HEK293 (cell line): ENCODE measurements around the gene DNAI7.

Source experiments
- CTCF ChIA-PET: fragments of 350-600 bp; formaldehyde crosslinking; extraction: SDS; loops from one replicate; lab custom pipeline; 2021; ENCODE audit warnings: antibody characterized with exemption; lab: Yijun Ruan, JAX
- POLR2A ChIA-PET: fragments of 300-600 bp; formaldehyde crosslinking; extraction: SDS; loops from one replicate; lab custom pipeline; 2020; ENCODE audit warnings: antibody characterized with exemption, inconsistent platforms; lab: Yijun Ruan, JAX
- H3K27ac ChIP-seq: fragments of 200-500 bp; sonication (Bioruptor generic); 2 replicates; pipeline ENCODE4 v1.5.1; 2014; ENCODE audit warnings: low read depth, low read length, control low read depth, inconsistent platforms; ENCODE audit errors: extremely low read depth
- H3K36me3 ChIP-seq, 2 experiments: fragments of 200-500 bp in 1 of 2; sonication (Bioruptor generic) in 1 of 2; 1 replicate in 1 of 2; 2 replicates in 1 of 2; pipeline ENCODE4 v1.5.1; 2014 to 2017; ENCODE audit warnings: inconsistent platforms in 2 of 2, low read length in 2 of 2; ENCODE audit not compliant: control insufficient read depth in 2 of 2, insufficient read depth in 1 of 2
- H3K4me1 ChIP-seq: fragments of 200-500 bp; sonication (Bioruptor generic); 2 replicates; pipeline ENCODE4 v1.5.1; 2014; ENCODE audit warnings: mild to moderate bottlenecking, low read length, inconsistent platforms; ENCODE audit not compliant: control insufficient read depth, insufficient read depth
- H3K4me3 ChIP-seq: 2 replicates; pipeline ENCODE4 v1.5.1; 2011; ENCODE audit warnings: low read depth, mild to moderate bottlenecking, control low read depth, low read length, moderate library complexity
- H3K9me3 ChIP-seq: fragments of 200-500 bp; sonication (Bioruptor generic); 2 replicates; pipeline ENCODE4 v1.5.1; 2014; ENCODE audit warnings: low read depth, low read length, inconsistent platforms; ENCODE audit not compliant: control insufficient read depth, insufficient read depth
- GLI2 ChIP-seq: fragments of 450-650 bp; formaldehyde crosslinking; IDR thresholded peaks from 2 replicates; pipeline ENCODE4; 2017; ENCODE audit warnings: missing biosample characterization, missing genetic modification characterization, low read depth, borderline replicate concordance
- KLF1 ChIP-seq: fragments of 450-650 bp; formaldehyde crosslinking; IDR thresholded peaks from 2 replicates; pipeline ENCODE4 v1.5.1; 2016; ENCODE audit warnings: missing biosample characterization, missing genetic modification characterization
- SP3 ChIP-seq: fragments of 450-650 bp; formaldehyde crosslinking; IDR thresholded peaks from 2 replicates; pipeline ENCODE4 v1.5.1; 2016; ENCODE audit warnings: missing biosample characterization, missing genetic modification characterization
- ZFP3 ChIP-seq: fragments of 450-650 bp; formaldehyde crosslinking; IDR thresholded peaks from 2 replicates; pipeline ENCODE4 v1.5.1; 2016; ENCODE audit warnings: low read depth, missing biosample characterization, missing genetic modification characterization
- ZFP69B ChIP-seq: fragments of 450-650 bp; formaldehyde crosslinking; IDR thresholded peaks from 2 replicates; pipeline ENCODE4 v1.5.1; 2016; ENCODE audit warnings: missing biosample characterization, missing genetic modification characterization
- ZIC2 ChIP-seq: fragments of 450-650 bp; formaldehyde crosslinking; IDR thresholded peaks from 2 replicates; pipeline ENCODE4 v1.5.1; 2016; ENCODE audit warnings: missing biosample characterization, missing genetic modification characterization
- ZNF112 ChIP-seq: fragments of 450-650 bp; formaldehyde crosslinking; IDR thresholded peaks from 2 replicates; pipeline ENCODE4 v1.5.0; 2017; ENCODE audit warnings: missing biosample characterization, missing genetic modification characterization
- ZNF121 ChIP-seq: fragments of 450-650 bp; formaldehyde crosslinking; IDR thresholded peaks from 2 replicates; pipeline ENCODE4 v1.5.1; 2016; ENCODE audit warnings: missing biosample characterization, missing genetic modification characterization
- ZNF18 ChIP-seq: fragments of 450-650 bp; formaldehyde crosslinking; IDR thresholded peaks from 2 replicates; pipeline ENCODE4 v1.5.1; 2016; ENCODE audit warnings: missing biosample characterization, missing genetic modification characterization
- ZNF221 ChIP-seq: fragments of 450-650 bp; formaldehyde crosslinking; IDR thresholded peaks from 2 replicates; pipeline ENCODE4 v1.5.1; 2017; ENCODE audit warnings: missing biosample characterization, missing genetic modification characterization, borderline replicate concordance
- ZNF23 ChIP-seq: fragments of 450-650 bp; formaldehyde crosslinking; IDR thresholded peaks from 2 replicates; pipeline ENCODE4 v1.5.1; 2016; ENCODE audit warnings: missing biosample characterization, missing genetic modification characterization, borderline replicate concordance
- ZNF248 ChIP-seq: fragments of 450-650 bp; formaldehyde crosslinking; IDR thresholded peaks from 2 replicates; pipeline ENCODE4 v1.5.1; 2017; ENCODE audit warnings: missing biosample characterization, missing genetic modification characterization
- ZNF350 ChIP-seq: fragments of 450-650 bp; formaldehyde crosslinking; IDR thresholded peaks from 2 replicates; pipeline ENCODE4 v1.5.0; 2017; ENCODE audit warnings: missing biosample characterization, mild to moderate bottlenecking, missing genetic modification characterization
- ZNF48 ChIP-seq: fragments of 450-650 bp; formaldehyde crosslinking; IDR thresholded peaks from 2 replicates; pipeline ENCODE4 v1.5.1; 2016; ENCODE audit warnings: missing biosample characterization, missing genetic modification characterization
- ZNF501 ChIP-seq: fragments of 450-650 bp; formaldehyde crosslinking; IDR thresholded peaks from 2 replicates; pipeline ENCODE4 v1.5.1; 2016; ENCODE audit warnings: missing biosample characterization, missing genetic modification characterization
- ZNF555 ChIP-seq: fragments of 450-650 bp; formaldehyde crosslinking; conservative IDR thresholded peaks from 2 replicates; pipeline ENCODE4 v1.5.1; 2017; ENCODE audit warnings: missing biosample characterization, mild to moderate bottlenecking, missing genetic modification characterization, inconsistent platforms
- ZNF571 ChIP-seq: fragments of 450-650 bp; formaldehyde crosslinking; IDR thresholded peaks from 2 replicates; pipeline ENCODE4 v1.5.0; 2017; ENCODE audit warnings: missing biosample characterization, missing genetic modification characterization
- ZNF664 ChIP-seq: fragments of 450-650 bp; formaldehyde crosslinking; IDR thresholded peaks from 2 replicates; pipeline ENCODE4 v1.5.1; 2016; ENCODE audit warnings: missing biosample characterization, missing genetic modification characterization
- ZNF670 ChIP-seq: fragments of 450-650 bp; formaldehyde crosslinking; IDR thresholded peaks from 2 replicates; pipeline ENCODE4 v1.5.1; 2016; ENCODE audit warnings: missing biosample characterization, missing genetic modification characterization, low read depth
- ZNF777 ChIP-seq: fragments of 450-650 bp; formaldehyde crosslinking; IDR thresholded peaks from 2 replicates; pipeline ENCODE4 v1.5.1; 2017; ENCODE audit warnings: missing biosample characterization, missing genetic modification characterization, borderline replicate concordance
- ZSCAN30 ChIP-seq: fragments of 450-650 bp; IDR thresholded peaks from 2 replicates; pipeline ENCODE4 v1.5.1; 2018; ENCODE audit warnings: missing biosample characterization, mild to moderate bottlenecking, missing genetic modification characterization, moderate library complexity
- TF ChIP-seq, protein P1 (sequence below): fragments of 450-650 bp; IDR thresholded peaks from 2 replicates; pipeline ENCODE4 v1.5.1; 2018; ENCODE audit warnings: missing biosample characterization, mild to moderate bottlenecking, missing genetic modification characterization

The DNAI7 gene

DNA sequence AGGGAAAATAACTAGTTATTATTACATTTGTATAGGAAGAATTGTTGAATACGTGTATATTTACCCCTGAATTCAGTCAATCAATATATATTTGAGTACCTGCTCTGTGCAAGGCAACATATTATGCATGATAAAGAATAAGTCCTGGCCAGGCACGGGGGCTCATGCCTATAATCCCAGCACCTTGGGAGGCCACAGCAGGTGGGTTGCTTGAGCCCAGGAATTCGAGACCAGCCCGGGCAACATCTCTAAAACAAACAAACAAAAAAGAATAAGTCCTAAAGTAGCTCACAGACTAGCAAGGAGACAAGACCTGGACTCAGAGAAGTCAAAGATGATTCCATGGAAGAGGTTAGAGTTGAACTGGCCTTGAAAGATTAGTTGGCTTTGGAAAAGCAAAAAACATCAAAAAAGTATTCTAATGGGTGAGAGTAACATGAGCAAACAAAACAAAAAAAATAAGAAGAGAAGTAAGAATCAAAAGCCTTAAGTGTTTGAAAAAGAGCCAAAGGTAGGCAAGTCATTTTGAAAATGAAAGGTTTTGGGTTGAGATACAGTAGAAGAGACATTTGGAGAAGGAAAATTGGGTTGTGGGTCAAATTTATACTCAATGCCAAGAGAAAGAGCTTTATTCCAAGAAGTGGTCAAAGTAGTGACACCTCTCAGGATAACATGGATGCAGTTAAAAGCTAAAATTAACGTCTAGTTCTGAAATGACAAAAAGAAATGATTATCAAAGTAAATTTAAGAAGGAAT, 130.9 kb downstream of the DNAI7 start:
- H3K9me3 ChIP-seq: no peaks in the 10 kb centered on the region
- no peaks in the 10 kb centered on the region for H3K4me1 ChIP-seq
- no peak overlapping the region for H3K4me3 ChIP-seq
- CTCF ChIA-PET: interaction anchor here (1.2 kb wide), 1 partner anchor 39 kb away, joined by 3 read pairs; no protein-coding TSS in a partner anchor
- no peak overlapping the region for H3K27ac ChIP-seq
- TF ChIP-seq ZNF221 (tag by site-specific recombination) (no peak), ZIC2 (tag by site-specific recombination) (peak; percentile 56)
- no peaks in the 10 kb centered on the region for H3K36me3 ChIP-seq
- POLR2A ChIA-PET: no interaction called here

GRCh38 chr12:25058658-25059058, 136.3 kb downstream of the DNAI7 start:
- Histone ChIP-seq H3K9me3 (no peaks in the 10 kb centered on the region), H3K4me3 (no peak overlapping the region), H3K36me3 (no peaks in the 10 kb centered on the region), H3K4me1 (no peaks in the 10 kb centered on the region), H3K27ac (no peak overlapping the region)
- TF ChIP-seq ZSCAN30 (tag by site-specific recombination): no peak
- TF ChIP-seq ZNF670 (tag by site-specific recombination): no peak
- no peak for TF ChIP-seq ZFP69B (tag by site-specific recombination)
- no peak for TF ChIP-seq ZNF664 (tag by site-specific recombination)
- TF ChIP-seq ZNF48 (tag by site-specific recombination): no peak
- no peak for TF ChIP-seq ZNF121
- no peak for TF ChIP-seq ZNF501 (tag by site-specific recombination)
- TF ChIP-seq SP3 (tag by site-specific recombination): no peak
- TF ChIP-seq GLI2: no peak
- TF ChIP-seq ZNF555: no peak
- TF ChIP-seq ZNF350 (tag by site-specific recombination): no peak
- no peak for TF ChIP-seq KLF1 (tag by site-specific recombination)
- no peak for TF ChIP-seq ZNF112 (tag by site-specific recombination)
- TF ChIP-seq ZNF571 (tag by site-specific recombination): no peak
- no peak for TF ChIP-seq ZNF23 (tag by site-specific recombination)
- TF ChIP-seq, protein P1, sequence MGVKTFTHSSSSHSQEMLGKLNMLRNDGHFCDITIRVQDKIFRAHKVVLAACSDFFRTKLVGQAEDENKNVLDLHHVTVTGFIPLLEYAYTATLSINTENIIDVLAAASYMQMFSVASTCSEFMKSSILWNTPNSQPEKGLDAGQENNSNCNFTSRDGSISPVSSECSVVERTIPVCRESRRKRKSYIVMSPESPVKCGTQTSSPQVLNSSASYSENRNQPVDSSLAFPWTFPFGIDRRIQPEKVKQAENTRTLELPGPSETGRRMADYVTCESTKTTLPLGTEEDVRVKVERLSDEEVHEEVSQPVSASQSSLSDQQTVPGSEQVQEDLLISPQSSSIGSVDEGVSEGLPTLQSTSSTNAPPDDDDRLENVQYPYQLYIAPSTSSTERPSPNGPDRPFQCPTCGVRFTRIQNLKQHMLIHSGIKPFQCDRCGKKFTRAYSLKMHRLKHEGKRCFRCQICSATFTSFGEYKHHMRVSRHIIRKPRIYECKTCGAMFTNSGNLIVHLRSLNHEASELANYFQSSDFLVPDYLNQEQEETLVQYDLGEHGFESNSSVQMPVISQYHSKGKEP: no peak
- TF ChIP-seq ZNF777 (tag by site-specific recombination): no peak
- no peak for TF ChIP-seq ZNF18
- TF ChIP-seq ZNF248 (tag by site-specific recombination): no peak
- TF ChIP-seq ZFP3 (tag by site-specific recombination): no peak
- POLR2A ChIA-PET: no interaction called here
- CTCF ChIA-PET: interaction anchor here (1.1 kb wide), 1 partner anchor 20 kb away, joined by 3 read pairs; no protein-coding TSS in a partner anchor
